ENCODE data around the gene RAB35.

The RAB35 gene

GRCh38 chr12:120115066-120115465 is 1.5 kb downstream of the RAB35 start:
- no peak for TF ChIP-seq CEBPB (IDR thresholded peaks at IDR 0.05)
- TF ChIP-seq RAD21 (IDR thresholded peaks at IDR 0.05; ENCODE audit: low read depth) = no peak
- no peak for TF ChIP-seq USF1 (IDR thresholded peaks at IDR 0.05)
- no peak for TF ChIP-seq TCF12 (IDR thresholded peaks at IDR 0.05; ENCODE audit: low read depth)
- no peak for TF ChIP-seq ZBTB7A (IDR thresholded peaks at IDR 0.05; ENCODE audit: low read depth)
- no peak for TF ChIP-seq CREB1 (IDR thresholded peaks at IDR 0.05; ENCODE audit: low read depth)
- no peak for TF ChIP-seq EGR1 (IDR thresholded peaks at IDR 0.05)
- TF ChIP-seq, protein P1, sequence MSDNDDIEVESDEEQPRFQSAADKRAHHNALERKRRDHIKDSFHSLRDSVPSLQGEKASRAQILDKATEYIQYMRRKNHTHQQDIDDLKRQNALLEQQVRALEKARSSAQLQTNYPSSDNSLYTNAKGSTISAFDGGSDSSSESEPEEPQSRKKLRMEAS (IDR thresholded peaks at IDR 0.05) = no peak
- no peak for TF ChIP-seq TEAD4 (IDR thresholded peaks at IDR 0.05)
- no peak for TF ChIP-seq FOXM1 (IDR thresholded peaks at IDR 0.05; ENCODE audit: borderline replicate concordance, low read depth)
- no peak for TF ChIP-seq NFIC (IDR thresholded peaks at IDR 0.05)
- TF ChIP-seq EP300 (IDR thresholded peaks at IDR 0.05; ENCODE audit: borderline replicate concordance) = no peak
- no peak for TF ChIP-seq YY1 (IDR thresholded peaks at IDR 0.05; ENCODE audit: low read depth)
- TF ChIP-seq TAF1 (IDR thresholded peaks at IDR 0.05; ENCODE audit: low read depth) = no peak
- TF ChIP-seq, protein P2, sequence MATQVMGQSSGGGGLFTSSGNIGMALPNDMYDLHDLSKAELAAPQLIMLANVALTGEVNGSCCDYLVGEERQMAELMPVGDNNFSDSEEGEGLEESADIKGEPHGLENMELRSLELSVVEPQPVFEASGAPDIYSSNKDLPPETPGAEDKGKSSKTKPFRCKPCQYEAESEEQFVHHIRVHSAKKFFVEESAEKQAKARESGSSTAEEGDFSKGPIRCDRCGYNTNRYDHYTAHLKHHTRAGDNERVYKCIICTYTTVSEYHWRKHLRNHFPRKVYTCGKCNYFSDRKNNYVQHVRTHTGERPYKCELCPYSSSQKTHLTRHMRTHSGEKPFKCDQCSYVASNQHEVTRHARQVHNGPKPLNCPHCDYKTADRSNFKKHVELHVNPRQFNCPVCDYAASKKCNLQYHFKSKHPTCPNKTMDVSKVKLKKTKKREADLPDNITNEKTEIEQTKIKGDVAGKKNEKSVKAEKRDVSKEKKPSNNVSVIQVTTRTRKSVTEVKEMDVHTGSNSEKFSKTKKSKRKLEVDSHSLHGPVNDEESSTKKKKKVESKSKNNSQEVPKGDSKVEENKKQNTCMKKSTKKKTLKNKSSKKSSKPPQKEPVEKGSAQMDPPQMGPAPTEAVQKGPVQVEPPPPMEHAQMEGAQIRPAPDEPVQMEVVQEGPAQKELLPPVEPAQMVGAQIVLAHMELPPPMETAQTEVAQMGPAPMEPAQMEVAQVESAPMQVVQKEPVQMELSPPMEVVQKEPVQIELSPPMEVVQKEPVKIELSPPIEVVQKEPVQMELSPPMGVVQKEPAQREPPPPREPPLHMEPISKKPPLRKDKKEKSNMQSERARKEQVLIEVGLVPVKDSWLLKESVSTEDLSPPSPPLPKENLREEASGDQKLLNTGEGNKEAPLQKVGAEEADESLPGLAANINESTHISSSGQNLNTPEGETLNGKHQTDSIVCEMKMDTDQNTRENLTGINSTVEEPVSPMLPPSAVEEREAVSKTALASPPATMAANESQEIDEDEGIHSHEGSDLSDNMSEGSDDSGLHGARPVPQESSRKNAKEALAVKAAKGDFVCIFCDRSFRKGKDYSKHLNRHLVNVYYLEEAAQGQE (IDR thresholded peaks at IDR 0.05; ENCODE audit: low read depth) = no peak

DNA sequence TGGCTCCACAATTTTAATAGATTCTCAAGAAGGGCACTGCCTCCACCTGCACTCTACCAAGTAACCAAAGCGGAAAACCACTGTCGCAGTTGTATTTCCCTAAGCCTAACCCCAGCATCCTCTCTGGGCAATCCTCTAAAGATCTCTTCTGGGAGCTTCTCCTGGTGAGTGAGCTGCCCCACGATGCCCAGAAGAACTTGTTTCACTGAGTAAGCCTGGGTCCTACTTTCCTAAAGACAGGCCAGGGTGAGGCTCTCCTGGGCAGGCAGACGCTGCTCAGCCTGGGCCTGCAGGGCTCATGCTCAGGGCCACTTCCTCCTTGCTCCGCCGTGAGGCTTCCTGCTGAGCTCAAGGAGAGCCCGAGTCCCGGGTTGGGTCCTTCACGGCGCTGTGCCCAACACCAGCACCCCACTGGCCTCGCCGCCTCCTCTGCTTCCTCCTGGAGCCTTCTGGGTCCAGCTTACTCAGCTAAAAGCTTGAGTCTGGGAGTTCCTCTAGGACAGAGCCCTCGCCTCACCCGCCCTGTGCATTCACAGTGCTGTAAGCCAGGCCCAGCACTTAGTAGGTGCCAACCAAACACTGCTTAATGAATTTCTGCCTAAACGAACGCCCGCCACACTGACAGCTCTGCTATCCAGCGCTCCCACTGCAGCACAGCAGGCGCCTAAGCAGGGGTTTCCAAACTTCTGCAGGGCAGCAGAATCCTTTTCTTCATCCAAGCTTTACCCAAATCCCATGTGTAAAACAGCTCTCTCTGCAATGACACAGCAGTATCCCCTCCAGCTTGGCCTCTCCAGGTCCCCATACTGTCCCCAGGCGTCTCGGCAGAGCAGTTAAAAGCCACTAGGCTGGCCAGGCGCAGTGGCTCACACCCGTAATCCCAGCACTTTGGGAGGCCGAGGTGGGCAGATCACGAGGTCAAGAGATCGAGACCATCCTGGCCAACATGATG is 5.7 kb downstream of the RAB35 start:
- no peak for TF ChIP-seq FOXM1 (IDR thresholded peaks at IDR 0.05; ENCODE audit: borderline replicate concordance, low read depth)
- no peak for TF ChIP-seq TAF1 (IDR thresholded peaks at IDR 0.05; ENCODE audit: low read depth)
- no peak for TF ChIP-seq CEBPB (IDR thresholded peaks at IDR 0.05)
- TF ChIP-seq ZBTB7A (IDR thresholded peaks at IDR 0.05; ENCODE audit: low read depth) = no peak
- TF ChIP-seq, protein P2 (IDR thresholded peaks at IDR 0.05; ENCODE audit: low read depth) = no peak
- TF ChIP-seq, protein P1 (IDR thresholded peaks at IDR 0.05) = no peak
- no peak for TF ChIP-seq YY1 (IDR thresholded peaks at IDR 0.05; ENCODE audit: low read depth)

DNA sequence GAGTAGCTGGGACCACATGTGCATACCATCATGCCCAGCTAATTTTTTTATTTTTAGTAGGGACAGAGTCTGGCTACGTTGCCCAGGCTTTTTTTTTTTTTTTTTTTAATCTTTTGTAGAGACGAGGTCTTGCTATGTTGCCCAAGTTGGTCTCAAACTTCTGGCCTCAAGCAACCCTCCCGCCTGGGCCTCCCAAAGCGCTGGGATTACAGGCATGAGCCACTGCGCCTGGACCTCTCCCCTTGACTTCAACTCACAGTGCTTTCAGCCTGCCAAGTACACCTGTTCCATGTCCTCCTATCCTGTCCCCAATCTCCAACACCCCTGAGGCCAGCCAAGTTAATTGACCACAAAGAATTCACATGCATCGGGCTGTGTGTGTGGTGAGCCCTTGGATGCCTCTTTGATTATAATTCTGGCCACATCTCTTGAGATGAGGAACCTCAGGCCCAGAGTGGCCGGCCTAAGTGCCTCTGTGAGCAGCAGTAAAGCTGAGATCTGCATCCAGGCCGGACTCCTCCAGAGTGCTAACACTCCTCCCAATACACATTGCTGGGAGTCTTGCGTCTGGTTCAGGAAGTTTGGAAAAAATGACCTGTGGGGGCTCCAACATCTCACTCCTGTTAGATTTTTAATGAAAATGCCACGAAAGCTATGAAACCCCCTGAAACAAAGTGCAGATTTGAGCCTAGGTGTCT is 6.8 kb downstream of the RAB35 start:
- TF ChIP-seq RAD21 (IDR thresholded peaks at IDR 0.05; ENCODE audit: low read depth) (no peak), FOXM1 (IDR thresholded peaks at IDR 0.05; ENCODE audit: borderline replicate concordance, low read depth) (no peak), CREB1 (IDR thresholded peaks at IDR 0.05; ENCODE audit: low read depth) (no peak), CEBPB (IDR thresholded peaks at IDR 0.05) (no peak), EP300 (IDR thresholded peaks at IDR 0.05; ENCODE audit: borderline replicate concordance) (no peak), USF1 (IDR thresholded peaks at IDR 0.05) (no peak), EGR1 (IDR thresholded peaks at IDR 0.05) (no peak), TCF12 (IDR thresholded peaks at IDR 0.05; ENCODE audit: low read depth) (no peak), TAF1 (IDR thresholded peaks at IDR 0.05; ENCODE audit: low read depth) (no peak), YY1 (IDR thresholded peaks at IDR 0.05; ENCODE audit: low read depth) (no peak), TEAD4 (IDR thresholded peaks at IDR 0.05) (no peak), ZBTB7A (IDR thresholded peaks at IDR 0.05; ENCODE audit: low read depth) (no peak), NFIC (IDR thresholded peaks at IDR 0.05) (no peak)
- TF ChIP-seq, protein P2 (IDR thresholded peaks at IDR 0.05; ENCODE audit: low read depth) = no peak
- TF ChIP-seq, protein P1 (IDR thresholded peaks at IDR 0.05) = no peak

Data from Ishikawa (cell line).